Medulla oblongata (tissue), 1 donor: ENCODE data around the gene DIDO1.
A peak's percentile ranks its signal among the peaks of the same experiment; 100 is the strongest.

ENCODE experiments used
- DNase-seq: peaks from one replicate; pipeline ENCODE4 v3.0.0-alpha.2; 2015; ENCODE audit errors: extremely low spot score

Gene DIDO1

GRCh38 chr20:62911701-62912280 lies 14.5 kb downstream of the DIDO1 start:
- no peak for DNase-seq

- DNase-seq = no peak
These were observed 15.4 kb downstream of the DIDO1 start for GRCh38 chr20:62910777-62911497.

DNA sequence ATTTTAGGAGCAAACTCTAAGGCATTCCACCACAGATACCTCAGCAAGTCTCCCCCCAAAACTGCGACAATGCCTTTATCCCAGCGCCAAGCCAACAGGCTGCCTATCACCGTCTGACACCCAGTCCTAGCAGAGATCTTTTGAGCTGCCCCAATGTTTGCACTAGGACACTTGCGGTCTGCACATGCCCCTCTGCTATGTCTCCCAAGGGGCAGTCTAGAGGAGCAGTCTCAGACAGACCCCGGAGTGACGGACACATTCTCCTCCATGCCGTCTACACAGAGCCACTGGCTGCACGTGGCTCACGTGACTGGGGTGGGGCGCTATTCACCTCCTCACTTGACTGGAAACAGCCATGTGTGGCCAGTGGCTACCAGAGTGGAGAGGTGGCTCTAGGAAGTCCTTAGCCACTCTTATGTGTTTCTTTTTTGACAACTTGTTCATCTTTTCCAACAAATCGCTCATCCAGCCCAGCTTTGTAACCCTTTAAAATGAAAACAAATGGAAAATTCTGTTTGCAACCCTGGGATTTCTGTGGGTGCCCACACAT lies 16.0 kb downstream of the DIDO1 start:
- no peak for DNase-seq

DNA sequence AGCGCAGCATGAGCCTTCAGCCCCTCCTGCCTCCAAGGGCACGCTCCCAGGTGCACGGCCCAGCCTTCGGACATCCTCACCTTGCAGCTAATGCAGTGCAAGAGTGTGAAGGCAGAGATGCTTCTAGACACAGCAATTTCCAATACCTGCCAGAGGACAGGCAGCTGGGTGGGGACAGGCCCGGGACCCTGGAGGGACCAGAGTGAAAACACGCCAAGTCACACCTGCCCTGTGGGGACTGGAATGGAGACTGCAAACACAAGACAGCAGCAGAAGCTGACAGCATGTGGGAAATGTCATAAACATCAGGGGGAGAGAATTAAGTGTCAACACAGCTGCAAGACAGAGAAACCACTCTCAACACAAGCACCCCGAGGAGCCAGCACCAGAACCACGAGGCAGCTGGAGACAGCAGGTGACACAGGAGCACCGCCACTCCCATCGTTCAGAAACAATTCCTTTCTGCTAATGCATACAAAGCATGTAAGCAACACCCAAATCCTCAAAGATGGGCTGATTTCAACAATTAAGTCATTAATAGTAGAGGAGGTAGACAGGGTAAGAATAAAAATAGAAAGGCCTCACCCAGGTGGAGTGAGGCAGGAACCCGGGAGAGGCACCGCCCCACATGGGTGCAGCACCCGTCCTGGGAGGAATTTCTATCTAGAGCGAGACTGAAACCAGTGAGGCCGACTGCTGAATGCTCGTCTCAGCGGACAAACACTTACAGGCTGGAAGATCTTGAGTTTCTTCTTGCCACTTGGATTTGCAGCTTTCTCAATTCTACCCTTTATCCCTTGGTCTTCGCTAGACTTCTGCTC lies 17.1 kb downstream of the DIDO1 start:
- no peak for DNase-seq

DNA sequence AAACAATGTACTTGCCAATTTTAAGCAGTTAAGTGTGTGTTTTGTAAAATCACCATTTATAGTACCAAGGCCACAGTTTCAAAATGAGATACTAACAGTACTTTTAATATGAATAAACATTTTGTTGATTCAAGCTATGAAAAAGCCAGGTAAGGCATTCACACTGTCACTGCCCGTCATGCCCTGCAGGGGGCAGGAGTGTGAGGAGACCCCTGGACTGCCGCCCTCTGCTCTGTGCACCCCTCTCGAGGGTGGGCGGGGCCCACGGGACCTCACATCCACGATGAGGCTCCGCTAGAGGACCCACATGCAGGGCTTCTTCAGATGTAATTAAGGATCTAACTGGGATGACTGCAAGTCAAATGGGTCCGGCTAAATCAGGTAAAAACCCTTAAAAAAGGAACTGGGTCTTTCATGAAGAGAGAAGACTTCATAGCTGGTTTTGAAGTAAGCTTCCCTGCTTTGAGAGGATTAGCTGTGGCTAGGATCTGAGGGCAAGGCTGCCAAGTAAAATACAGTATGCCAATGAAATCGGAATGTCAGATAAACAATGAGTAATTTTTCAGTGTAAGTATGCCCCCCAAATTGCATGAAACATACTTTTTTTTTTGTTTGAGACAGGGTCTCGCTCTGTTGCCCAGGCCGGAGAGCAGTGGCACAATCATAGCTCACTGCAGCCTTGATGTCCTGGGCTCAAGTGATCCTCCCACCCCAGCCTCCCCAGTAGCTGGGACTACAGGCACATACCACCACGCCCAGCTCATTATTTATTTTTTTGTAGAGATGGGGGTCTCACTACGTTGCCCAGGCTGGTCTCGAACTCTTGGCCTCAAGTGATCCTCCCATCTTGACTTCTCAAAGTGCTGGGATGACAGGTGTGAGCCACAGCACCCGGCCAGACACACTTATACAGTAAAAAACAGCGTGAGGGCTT lies 18.7 kb downstream of the DIDO1 start:
- no peak for DNase-seq

DNA sequence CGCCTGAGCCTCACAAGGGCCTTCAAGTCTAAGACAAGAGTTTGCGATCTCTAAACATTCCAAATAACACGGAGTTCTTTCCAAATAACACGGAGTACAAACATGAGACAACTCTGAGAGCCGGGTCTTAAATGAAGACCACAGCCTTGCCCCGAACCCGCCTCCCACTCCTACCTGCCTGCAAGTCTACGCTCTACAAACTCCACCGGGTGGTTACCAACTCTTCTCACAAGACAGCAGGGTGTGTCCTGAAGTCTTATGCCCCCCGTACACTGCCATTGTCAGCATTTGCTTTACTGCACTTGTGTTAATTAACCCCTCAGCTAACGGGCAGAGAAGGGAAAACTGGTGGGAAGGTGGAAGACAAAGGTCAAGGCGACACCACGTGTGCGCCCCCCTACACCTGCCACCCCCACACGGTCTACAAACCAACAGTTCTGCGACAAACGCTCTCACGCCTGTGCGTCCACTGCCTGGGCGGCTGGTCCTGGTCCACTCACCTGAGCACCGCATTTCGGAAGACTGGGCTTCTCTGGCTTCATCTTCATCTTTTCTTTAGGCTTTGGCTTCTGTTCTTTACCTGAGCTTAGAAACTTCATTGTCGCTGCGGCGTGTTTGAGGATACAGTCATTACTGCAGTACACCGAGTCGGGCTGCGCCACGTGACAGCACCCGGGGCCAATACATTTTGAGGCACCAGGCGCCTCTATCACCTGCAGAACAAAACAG lies 19.5 kb downstream of the DIDO1 start:
- DNase-seq = no peak

DNA sequence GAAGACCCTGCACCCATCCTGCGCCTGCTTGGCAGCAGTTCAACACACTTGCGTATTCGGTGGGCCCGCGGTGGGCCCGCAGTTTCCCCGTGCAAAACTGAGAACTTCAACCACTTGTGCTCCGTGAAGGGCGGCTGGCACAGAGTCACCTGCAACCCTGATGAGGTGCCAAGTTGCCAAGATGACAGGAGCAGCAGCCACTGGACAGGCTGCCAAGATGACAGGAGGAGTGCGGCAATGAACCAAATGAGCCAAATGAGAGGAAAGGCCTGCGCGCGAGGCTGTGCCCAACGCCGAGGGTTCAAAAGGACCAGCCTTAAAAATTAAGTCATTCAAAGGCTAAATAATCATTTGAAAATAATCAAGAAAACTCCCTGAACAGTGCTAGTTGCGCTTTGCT lies 20.1 kb downstream of the DIDO1 start:
- peak; percentile 49 for DNase-seq

- no peak for DNase-seq
These were observed 20.7 kb downstream of the DIDO1 start for GRCh38 chr20:62905536-62906117.

- no peak for DNase-seq
These were observed 23.2 kb downstream of the DIDO1 start for GRCh38 chr20:62902926-62903615.

DNA sequence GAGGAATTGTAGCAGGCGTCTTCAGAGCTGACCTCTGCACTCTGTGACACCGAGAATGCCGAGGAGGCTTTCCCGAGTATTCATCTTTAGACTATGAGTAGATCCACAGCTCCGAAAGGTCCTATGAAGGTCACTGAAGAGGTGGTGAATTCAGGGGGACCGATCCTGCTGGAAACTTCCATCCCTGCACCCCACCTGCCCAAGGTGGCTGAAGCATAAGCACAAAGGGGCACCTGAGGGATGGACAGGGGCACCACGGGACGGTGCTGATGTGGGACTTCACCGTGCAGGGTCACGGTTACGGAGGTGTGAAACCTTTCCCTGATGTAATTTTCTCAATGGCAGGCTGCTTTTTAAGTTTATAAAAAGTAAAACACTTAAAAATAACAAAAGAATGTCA lies 24.4 kb downstream of the DIDO1 start:
- no peak for DNase-seq

- DNase-seq = no peak
These were observed 25.4 kb downstream of the DIDO1 start for GRCh38 chr20:62900692-62901584.

DNA sequence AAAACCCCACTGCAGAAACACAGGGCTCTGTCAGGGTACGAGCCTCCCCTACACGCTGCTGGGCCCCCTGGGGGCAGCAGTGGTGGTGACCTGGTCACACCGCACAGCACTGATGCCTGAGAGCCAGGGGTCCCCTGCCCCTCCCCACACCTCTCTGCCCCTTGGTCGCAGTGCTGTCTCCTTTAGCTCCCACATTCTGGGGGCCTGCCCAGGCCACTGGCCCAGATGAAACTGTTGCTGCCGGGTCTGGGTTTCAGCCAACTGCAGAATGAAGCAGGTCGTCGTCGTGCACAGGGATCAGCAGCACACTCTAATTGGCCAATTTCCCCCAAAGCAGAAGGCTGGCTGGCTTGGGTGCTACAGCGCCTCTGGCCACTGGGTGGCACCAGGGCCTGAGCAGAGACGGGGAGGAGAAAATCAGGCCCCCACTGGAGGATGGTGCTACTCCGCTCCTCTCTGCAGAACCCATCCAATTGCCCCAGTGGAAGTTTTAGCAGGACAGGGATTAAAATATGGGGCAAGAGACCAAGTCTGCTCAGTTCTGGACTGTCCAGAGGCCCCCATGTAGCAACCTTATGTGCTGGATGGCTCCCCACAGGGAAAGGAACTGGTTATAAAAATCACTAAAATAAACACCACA lies 26.1 kb downstream of the DIDO1 start:
- DNase-seq = peak; percentile 82

- DNase-seq = no peak
These were observed 26.7 kb downstream of the DIDO1 start for GRCh38 chr20:62899633-62900051.

GRCh38 chr20:62898970-62899632 lies 27.2 kb downstream of the DIDO1 start:
- no peak for DNase-seq

- DNase-seq = no peak
These were observed 28.0 kb downstream of the DIDO1 start for GRCh38 chr20:62898093-62898964.

DNA sequence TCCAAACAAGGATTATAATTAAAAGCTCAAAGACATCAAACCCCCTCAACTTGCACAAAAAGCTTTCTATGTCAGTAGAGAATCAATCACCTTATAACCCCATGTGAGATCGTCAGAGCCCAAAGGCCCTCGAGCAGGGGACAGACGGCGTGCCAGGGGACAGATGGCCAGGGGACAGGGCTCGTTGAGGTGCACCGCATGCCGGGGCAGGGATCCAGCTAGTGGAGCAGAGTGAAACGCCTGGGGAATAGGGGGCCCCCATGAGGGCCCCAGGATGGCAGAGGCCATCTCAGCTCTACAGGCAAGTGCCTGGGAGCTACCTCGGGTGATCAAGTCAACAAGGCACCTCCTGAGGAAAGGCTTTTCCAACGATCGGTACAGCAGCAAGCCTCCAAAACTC lies 28.6 kb downstream of the DIDO1 start:
- DNase-seq = no peak

GRCh38 chr20:62896526-62896925 lies 29.8 kb downstream of the DIDO1 start:
- DNase-seq = no peak
